Thyroid gland (tissue), 4 donors: ENCODE data around the gene HPCAL1.

Experiments
- POLR2A ChIP-seq, 2 donors: fragments of 450-650 bp; IDR thresholded peaks; one replicate each; pipeline ENCODE4 v1.6.1; 2017; ENCODE audit warnings: antibody characterized with exemption in 2 of 2, mild to moderate bottlenecking in 2 of 2, moderate library complexity in 1 of 2
- TF ChIP-seq, protein P1 (sequence below), 6 experiments: fragments of 200-600 bp in 3 of 6; fragments of 450-650 bp in 3 of 6; sonication (generic) in 3 of 6; IDR thresholded peaks; one replicate each; pipeline ENCODE4 v1.5.1; 2016 to 2019; ENCODE audit warnings: antibody characterized with exemption in 6 of 6, mild to moderate bottlenecking in 2 of 6, inconsistent platforms in 1 of 6, moderate library complexity in 1 of 6

DNA sequence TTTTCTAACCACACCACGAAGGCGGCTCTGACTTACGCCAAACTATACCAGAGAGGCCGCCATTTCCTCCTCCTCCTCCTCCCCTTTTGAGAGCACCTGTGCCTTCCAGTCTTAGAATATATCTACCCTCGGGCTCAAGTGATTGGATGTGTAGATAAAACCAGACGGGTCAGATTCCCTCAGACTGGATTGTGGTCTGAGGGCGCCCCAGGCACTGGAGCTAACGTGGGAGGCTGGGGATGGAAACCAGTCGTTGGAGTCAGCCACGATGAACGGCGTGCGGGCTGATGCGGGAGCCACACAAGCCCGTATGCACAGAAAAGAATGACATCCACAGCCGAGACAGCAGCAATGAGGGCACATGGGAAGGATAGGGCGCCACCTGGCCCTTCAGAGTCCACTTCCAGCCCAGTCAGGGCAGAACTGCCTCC, 157.7 kb downstream of the HPCAL1 start:
- TF ChIP-seq, protein P1, sequence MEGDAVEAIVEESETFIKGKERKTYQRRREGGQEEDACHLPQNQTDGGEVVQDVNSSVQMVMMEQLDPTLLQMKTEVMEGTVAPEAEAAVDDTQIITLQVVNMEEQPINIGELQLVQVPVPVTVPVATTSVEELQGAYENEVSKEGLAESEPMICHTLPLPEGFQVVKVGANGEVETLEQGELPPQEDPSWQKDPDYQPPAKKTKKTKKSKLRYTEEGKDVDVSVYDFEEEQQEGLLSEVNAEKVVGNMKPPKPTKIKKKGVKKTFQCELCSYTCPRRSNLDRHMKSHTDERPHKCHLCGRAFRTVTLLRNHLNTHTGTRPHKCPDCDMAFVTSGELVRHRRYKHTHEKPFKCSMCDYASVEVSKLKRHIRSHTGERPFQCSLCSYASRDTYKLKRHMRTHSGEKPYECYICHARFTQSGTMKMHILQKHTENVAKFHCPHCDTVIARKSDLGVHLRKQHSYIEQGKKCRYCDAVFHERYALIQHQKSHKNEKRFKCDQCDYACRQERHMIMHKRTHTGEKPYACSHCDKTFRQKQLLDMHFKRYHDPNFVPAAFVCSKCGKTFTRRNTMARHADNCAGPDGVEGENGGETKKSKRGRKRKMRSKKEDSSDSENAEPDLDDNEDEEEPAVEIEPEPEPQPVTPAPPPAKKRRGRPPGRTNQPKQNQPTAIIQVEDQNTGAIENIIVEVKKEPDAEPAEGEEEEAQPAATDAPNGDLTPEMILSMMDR (IDR thresholded peaks at IDR 0.05): no peak
- no peak for TF ChIP-seq POLR2A (IDR thresholded peaks at IDR 0.05)
